ENCODE results near the gene TMEM25. TPM values are rescaled to one million over a fixed set of nuclear protein-coding genes. Genes with fewer than 3 reads are reported as not detected.

Gene TMEM25
- 8.1 and 13.5 TPM in 2 replicates for total RNA-seq

DNA sequence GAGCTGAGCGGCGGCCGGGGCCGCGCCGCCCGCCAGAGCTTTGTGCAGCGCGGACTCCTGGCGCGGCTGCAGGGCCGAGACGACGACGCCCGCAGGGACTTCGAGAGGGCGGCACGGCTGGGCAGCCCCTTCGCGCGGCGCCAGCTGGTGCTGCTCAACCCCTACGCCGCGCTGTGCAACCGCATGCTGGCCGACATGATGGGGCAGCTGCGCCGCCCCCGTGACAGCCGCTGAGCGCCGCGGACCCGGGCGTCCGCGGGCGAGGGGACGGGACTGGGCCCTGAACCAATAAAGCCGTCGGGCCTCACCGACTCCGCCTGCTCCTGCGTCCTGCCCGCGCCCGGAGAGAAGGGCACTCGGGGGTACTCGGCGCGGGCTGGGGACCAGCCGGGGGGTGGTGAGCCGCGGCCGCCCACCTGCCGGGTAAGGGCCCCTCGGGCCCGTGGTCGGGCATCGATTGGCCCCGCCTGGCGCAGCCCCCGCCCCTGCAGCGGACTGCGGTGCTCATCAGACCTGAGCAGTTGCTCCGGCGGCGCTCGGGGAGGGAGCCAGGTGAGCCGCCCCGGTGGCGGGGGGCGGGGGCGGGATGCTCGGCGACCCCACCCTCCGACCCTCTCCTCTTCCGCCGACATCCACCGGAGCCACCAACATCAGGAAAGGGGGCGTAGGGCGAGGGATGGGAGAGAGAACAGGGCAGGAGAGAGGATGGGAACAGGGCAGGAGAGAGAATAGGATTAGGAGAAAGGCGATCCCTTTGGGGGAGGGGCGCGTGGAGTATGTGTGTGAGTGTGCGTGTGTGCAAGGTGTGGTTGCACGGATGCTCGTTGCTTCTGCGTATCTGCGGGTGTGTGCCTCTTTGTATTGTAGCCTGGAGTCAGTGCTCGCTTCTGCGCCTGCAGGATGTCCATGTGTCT, at the start of gene TMEM25:
TSS of gene TMEM25 (plus strand) at position 510 of the 914 bp plus-strand sequence. CDS start 610 bp downstream, outside the sequence.

DNA sequence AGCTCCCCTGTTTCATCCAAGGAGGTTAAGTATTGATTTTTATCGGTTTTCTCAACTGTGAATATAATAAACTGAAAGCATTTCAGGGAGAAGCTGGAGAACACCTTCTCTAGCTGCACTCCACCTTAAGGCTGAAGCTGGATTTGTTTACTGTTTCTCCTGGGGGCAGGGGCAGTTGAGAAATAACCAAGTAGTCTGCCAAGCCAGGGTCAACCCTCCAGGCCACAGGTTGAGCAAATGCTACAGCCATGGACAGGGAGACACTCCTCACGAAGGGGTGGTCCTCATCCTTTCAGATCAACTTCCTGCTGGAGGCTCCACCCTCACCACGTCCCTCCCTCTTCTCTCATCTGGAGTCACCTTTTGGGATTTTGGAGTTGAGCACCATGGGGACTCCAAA, 3.9 kb upstream of the TMEM25 start, which contains the start of gene TTC36:
TSS of gene TTC36 (plus strand) at position 366 of the 400 bp plus-strand sequence. CDS start at position 387, 21 bp downstream.

DNA sequence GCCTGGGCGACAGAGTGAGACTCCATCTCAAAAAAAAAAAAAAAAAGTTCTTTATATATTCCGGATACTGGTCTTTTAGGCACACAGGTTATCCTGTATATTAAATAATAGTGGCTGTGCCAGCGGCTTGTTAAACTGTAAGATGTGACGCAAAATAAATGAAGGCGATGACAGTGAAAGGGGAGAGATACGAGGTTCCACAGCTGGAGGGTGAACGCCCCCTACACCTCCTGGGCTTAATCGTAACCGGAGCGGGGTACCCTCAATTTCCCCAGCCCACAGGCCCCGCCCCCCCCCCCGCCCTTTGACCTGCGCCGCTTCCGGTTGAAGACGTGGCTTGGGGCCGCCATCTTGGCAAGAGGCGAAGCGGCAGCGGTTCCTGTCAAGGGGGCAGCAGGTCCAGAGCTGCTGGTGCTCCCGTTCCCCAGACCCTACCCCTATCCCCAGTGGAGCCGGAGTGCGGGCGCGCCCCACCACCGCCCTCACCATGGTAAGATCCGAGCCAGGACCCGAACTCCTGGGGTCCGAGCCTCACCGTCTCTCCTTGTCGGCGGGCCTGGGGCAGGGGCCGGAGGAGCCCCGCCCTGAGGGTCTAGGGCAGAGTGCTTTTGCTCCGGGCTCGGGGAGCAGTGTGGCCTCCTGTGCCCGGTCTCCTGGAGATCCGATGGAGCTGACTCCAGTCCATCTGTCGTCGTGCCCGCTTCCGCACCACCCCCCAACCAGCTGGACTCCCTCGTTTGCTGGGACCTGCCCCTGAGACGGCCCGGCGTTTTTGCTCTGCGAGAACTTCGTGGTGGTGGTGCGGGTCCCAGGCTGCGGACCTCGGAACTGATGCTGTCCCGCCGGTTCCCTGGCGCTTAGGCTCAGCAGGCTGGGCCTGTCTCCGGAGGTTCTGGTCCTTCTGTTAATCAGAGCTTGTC, 41.3 kb downstream of the TMEM25 start, which contains the start of gene ARCN1:
TSS of gene ARCN1 (plus strand) at position 349 of the 920 bp plus-strand sequence. CDS start at position 488, 139 bp downstream.

Other genes starting within 250 kb of the TMEM25 start
- not detected in 2 replicates for gene CD3E, start 226.5 kb upstream of the TMEM25 start, total RNA-seq
- not detected in 2 replicates for gene CD3D, start 188.5 kb upstream of the TMEM25 start, total RNA-seq
- not detected in 2 replicates for gene CD3G, start 186.8 kb upstream of the TMEM25 start, total RNA-seq
- gene UBE4A, start 171.6 kb upstream of the TMEM25 start, total RNA-seq, result 50.1 and 82.6 TPM in 2 replicates
- gene ATP5MG, start 129.6 kb upstream of the TMEM25 start, total RNA-seq, result 28.5 and 28.7 TPM in 2 replicates
- 39.0 and 46.8 TPM in 2 replicates for gene KMT2A, start 94.7 kb upstream of the TMEM25 start, total RNA-seq
- gene TTC36, start 3.7 kb upstream of the TMEM25 start, total RNA-seq, result 0.22 and 0.86 TPM in 2 replicates
- 25.9 and 26.7 TPM in 2 replicates for gene IFT46, start 34.7 kb downstream of the TMEM25 start, total RNA-seq
- gene ARCN1, start 41.2 kb downstream of the TMEM25 start, total RNA-seq, result 193 and 271 TPM in 2 replicates
- gene PHLDB1, start 76.4 kb downstream of the TMEM25 start, total RNA-seq, result 79.9 and 272 TPM in 2 replicates
- not detected in 2 replicates for gene TREH, start 148.5 kb downstream of the TMEM25 start, total RNA-seq

Data from placental pericyte (primary cell).